ENCODE measurements around the gene RFX3.

Gene RFX3

DNA sequence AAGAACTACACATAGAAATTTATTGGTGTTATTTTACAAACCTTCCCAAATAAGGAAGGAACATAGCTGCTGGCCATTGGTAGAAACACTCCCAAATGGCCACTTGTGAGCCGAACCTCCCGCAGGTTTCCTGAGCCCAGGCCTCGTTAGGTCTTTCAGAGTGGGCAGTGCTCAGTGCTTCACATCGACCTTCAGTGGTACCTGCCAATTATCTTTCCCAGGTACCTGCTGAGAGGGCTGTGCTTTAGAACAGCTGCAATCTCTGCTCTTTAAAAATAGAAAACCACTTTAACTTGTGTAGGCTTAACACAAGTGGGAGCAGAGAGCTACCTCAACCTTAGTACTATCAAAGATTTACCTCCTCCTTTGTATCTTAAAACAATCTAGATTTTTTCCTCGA, 334.1 kb downstream of the RFX3 start:
- no peak for DNase-seq

DNA sequence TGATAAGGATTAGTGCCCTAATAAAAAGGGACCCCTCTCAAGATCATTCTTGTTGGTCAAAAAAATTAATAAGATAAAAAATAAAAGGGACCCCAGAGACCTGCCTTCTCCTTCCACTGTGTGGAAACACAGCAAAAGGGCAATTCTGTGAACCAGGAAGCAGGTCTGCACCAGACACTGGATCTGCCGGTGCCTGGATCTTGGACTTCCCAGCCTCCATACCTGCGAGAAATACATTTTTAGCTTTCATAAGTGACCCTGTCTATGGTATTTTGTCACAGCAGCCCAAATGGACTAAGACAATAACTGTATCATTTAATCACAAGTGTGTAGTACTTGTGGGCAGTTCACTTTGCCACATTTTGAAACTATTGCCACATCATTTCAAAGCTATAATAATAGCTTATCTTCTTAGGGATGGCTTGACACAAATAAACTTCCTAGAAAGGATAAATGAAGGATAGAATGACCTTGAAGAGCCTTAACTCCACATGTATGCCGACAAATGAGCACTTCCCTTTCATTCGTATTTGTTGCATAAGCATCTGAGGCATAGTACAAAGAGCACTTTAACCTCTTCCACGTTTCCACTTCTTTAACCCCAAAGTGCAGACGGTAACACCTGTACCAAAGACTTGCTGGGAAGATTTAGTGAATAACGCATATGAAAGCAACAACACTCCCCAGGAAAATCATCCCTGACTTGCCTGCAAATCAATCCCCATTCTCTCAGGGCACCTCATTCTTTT, 336.5 kb downstream of the RFX3 start:
- no peak for DNase-seq

DNA sequence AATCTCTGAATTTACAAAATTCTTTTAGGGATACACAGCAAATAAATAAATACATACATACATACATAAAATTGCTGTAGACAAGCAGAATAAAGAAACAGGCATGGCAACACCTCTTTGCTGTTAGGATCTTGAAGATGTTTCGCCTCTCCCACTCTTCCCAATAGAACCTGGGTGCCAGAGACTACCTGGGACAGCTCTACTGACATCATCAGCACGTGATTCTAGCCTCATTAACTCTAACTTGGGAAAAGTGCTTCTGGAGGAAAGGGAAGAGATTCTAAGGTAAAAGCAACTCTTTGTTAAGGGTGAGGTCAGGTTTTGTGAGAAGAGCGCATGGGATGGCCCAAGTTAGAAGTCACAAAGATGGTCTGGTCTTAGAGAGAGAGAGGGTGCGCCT, 339.1 kb downstream of the RFX3 start:
- DNase-seq, result no peak

DNA sequence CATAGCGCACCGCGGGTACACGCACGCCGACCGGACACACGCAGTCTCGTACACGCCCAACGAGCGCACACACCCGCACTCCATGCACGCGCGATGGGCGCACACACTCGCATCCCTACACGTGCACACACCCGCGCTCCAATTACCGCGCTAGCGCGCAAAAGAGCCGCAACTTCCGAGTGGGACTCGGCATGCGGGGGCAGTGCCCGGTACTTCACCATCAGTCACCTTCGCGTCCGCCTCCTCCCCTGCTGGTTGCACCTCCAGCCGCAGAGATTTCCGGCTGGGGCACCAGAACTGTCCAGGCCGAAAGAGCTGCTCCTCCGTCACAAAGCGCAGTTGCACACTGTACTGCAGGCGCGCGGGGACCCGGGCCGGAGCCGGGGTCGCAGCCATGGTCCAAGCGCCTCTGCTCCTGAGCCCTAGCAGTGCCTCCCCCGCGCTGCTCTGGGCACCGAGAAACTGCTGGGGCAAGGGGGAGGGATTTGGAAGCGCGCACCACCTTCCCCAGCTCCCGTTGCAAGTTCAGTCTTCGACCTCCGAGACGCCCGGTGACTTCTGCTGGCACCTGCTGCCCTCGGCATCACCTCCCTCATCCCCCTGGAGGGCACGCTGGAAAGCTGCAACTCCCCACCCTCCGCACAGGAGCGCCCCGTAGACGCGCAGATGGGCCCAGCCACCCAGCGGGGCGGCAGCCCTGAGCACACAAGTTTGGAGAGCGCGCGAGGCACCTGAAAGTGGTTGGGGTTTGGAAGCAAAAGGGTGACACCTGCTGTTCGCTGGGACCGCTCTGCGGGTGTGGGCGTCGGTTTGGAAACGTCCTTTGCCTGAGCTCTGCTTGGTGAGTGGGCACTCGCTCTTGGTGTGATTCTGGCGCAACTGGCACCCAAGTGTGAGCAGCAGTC, 344.5 kb downstream of the RFX3 start:
- DNase-seq, result peak; percentile 97

DNA sequence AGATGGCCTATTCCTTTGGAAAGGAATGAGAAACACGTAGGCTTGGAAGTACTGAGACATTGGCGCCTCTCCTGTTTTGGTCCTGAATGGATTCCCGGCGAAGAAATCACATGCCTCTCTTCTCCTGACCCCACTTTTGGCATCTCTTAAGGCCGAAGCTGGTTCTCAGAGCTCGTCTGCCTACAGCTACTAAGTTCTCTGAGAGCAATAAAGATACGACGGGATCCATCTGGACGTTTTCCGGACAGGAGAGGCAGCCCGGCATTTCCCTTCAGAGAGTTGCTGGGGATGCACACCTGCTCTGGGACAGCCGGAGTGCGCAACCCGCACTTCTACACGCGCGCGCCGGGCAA, 345.1 kb downstream of the RFX3 start:
- no peak for DNase-seq

DNA sequence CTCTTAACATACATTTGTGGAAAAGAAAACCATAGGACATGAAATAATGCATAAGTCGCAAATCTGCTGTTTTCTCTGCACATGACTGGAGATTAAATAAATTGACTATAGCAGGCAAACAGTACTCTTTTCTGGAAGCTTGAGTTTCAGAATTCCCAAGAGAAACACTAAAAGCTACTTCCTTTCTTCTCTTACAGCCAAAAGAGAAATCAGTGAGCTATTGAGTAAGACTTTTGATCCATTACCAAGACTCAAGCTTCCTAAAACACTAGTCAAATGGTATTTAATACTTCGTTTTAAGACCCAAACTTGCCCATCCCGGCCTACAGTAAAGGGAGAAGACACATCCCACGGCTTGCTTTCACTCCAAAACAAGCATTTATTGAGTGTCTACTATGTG, 346.1 kb downstream of the RFX3 start:
- DNase-seq, result no peak

DNA sequence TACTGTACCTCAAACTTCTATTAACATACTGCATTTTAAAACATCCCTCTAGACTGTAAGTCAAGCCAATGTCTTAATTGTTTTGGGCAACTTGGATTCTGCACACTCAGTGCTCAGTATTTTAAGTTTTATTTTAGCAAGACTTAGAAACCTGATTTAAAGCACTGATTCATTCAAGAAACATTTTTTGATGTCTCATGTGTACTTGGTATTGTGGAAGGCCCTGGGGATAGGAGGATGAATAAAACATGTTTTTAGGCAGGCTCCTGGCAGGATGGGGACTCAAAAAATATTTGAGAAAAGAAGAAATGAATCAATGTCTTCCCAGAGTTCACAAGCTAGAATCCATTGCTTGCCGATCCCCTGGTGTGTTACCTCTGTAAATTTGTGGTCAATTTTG, 347.9 kb downstream of the RFX3 start:
- no peak for DNase-seq

DNA sequence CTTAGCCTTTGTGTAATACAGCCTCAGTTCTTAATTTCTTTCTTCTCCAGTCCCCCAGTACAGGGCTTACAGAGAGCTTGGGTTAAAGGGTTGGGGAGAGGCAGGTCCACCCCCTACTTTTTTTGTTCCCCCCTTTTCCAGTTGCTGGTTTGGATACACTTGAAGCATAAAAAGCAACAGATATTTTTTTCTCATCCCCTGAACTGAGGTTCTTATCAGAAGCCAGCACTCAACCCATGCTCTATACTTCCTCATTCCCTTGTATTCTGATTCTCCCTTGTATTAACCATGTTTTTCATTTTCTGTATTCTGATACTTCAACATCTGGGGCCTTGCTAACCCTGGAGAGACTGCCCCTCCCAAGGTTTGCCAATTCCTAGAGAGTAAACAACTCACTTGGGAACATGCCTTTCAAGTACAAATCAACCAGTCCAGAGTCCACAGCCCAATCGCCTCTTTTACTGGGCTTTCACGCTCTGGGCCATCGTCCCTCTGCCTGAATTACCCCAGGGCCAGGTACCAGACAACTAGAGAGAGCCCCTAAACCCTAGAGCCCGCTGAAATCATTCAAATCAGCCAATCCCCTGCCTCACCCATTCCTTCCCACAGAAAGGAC, 348.5 kb downstream of the RFX3 start:
- peak; percentile 80 for DNase-seq

DNA sequence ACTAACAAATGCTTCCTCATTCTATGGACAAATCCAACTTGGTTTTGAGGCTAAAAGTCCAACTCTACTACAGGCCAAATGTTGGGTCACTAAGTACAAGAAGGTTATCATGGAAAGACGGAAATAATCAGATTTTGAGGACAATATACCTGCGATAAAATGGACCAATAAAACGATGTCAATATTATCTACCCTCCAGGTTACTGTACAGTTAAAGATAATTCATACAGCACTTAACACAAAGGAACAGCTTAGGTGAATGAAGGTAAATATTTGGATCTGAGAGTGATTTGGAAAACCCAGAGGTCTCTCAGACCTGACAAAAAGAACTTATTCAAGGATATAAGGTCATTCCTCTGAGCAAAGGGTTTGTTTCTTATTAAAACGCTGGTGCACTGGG, 352.4 kb downstream of the RFX3 start:
- no peak for DNase-seq

DNA sequence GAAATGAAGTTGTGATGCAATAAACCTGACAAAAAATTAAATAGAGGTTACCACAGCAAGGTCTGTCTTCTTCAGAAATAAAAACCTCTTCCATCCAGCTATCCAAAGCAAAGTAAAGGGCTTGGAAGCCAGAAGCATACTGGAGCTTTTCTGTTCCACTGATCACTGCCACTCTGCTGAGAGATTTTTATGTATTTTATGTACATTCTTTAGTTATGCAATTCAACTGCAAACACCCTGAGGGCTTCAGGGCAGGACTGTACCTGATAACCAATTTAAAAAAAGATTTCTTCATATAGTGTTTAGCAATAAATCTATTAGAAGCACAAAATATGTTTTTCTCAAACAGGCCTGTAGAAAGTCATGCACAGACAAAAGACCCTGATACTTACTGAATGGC, 355.0 kb downstream of the RFX3 start:
- DNase-seq, result no peak
